Osteoblast (primary cell): Measurements from ENCODE around the gene HENMT1. TPM values are rescaled to one million over a fixed set of nuclear protein-coding genes. Genes with fewer than 3 reads are reported as not detected.

ENCODE experiments used
- DNase-seq: peaks from one replicate; pipeline ENCODE4 v3.0.0; 2011; ENCODE audit warnings: low spot score, mixed read lengths; ENCODE audit not compliant: insufficient read length; ENCODE audit errors: missing footprints
- H2AFZ ChIP-seq: 2 replicates; pipeline ENCODE4 v1.6.0; 2011; ENCODE audit warnings: mild to moderate bottlenecking, low read length
- H3K27ac ChIP-seq: 2 replicates; pipeline ENCODE4 v1.5.1; 2011; ENCODE audit warnings: mild to moderate bottlenecking, low read depth, low read length, moderate library complexity
- H3K27me3 ChIP-seq: 2 replicates; pipeline ENCODE4 v1.6.0; 2012; ENCODE audit warnings: mild to moderate bottlenecking, control low read depth, inconsistent platforms, low read length, moderate library complexity; ENCODE audit not compliant: insufficient read depth
- H3K36me3 ChIP-seq: 2 replicates; pipeline ENCODE4 v1.5.1; 2011; ENCODE audit warnings: mild to moderate bottlenecking, low read length, control low read depth, moderate library complexity; ENCODE audit not compliant: insufficient read depth
- H3K4me1 ChIP-seq: 2 replicates; pipeline ENCODE4 v1.5.1; 2011; ENCODE audit warnings: mild to moderate bottlenecking, low read length, control low read depth, moderate library complexity; ENCODE audit not compliant: insufficient read depth
- H3K4me2 ChIP-seq: 2 replicates; pipeline ENCODE4 v1.6.0; 2011; ENCODE audit warnings: mild to moderate bottlenecking, low read length; ENCODE audit not compliant: insufficient read depth
- H3K4me3 ChIP-seq: fragments of 200-600 bp; sonication (generic); 3 replicates; pipeline ENCODE4 v1.5.1; 2012; ENCODE audit warnings: mild to moderate bottlenecking, low read length, inconsistent platforms; ENCODE audit not compliant: insufficient read depth
- H3K79me2 ChIP-seq: 2 replicates; pipeline ENCODE4 v1.6.0; 2012; ENCODE audit warnings: mild to moderate bottlenecking, low read length, control low read depth, inconsistent platforms; ENCODE audit not compliant: insufficient read depth
- H3K9me3 ChIP-seq: 2 replicates; pipeline ENCODE4 v1.5.1; 2011; ENCODE audit warnings: low read depth, low read length, control low read depth
- H4K20me1 ChIP-seq: 2 replicates; pipeline ENCODE4 v1.6.0; 2012; ENCODE audit warnings: mild to moderate bottlenecking, low read length, control low read depth; ENCODE audit not compliant: insufficient read depth
- CTCF ChIP-seq: IDR thresholded peaks from 2 replicates; pipeline ENCODE4 v1.5.1; 2011; ENCODE audit warnings: mild to moderate bottlenecking, low read depth, low read length, moderate library complexity; ENCODE audit errors: extremely low read depth
- total RNA-seq: library from RNA; depleted of rRNA; stranded (reverse); fragments of >200 nt; gene quantifications from 2 replicates; pipeline ENCODE4 v1.2.3, GENCODE V29; 2012

HENMT1 gene
- total RNA-seq, 1 donor: 4.7 TPM

GRCh38 chr1:108610073-108610472, 50.8 kb downstream of the HENMT1 start:
- DNase-seq: no peak

GRCh38 chr1:108609483-108610049, 51.3 kb downstream of the HENMT1 start:
- H3K4me2 ChIP-seq: no peak overlapping the region

More at GRCh38 chr1:108610073-108610472, 50.8 kb downstream of the HENMT1 start:
- TF ChIP-seq CTCF: no peak
- no peak overlapping the region for H3K4me2 ChIP-seq
- no peaks in the 10 kb centered on the region for H4K20me1 ChIP-seq
- H3K4me3 ChIP-seq: no peak overlapping the region
- H3K4me1 ChIP-seq: no peaks in the 10 kb centered on the region
- H3K27ac ChIP-seq: no peak overlapping the region
- H3K36me3 ChIP-seq: no peaks in the 10 kb centered on the region
- H3K27me3 ChIP-seq: no peaks in the 10 kb centered on the region
- no peak overlapping the region for H2AFZ ChIP-seq
- no peaks in the 10 kb centered on the region for H3K79me2 ChIP-seq
- no peaks in the 10 kb centered on the region for H3K9me3 ChIP-seq

GRCh38 chr1:108606478-108606877, 54.4 kb downstream of the HENMT1 start:
- H3K9me3 ChIP-seq: no peaks in the 10 kb centered on the region
- no peak for DNase-seq
- no peak overlapping the region for H3K4me2 ChIP-seq
- no peak overlapping the region for H3K27ac ChIP-seq
- no peaks in the 10 kb centered on the region for H3K36me3 ChIP-seq
- no peak for TF ChIP-seq CTCF
- H3K27me3 ChIP-seq: no peaks in the 10 kb centered on the region
- no peak overlapping the region for H3K4me3 ChIP-seq
- no peak overlapping the region for H2AFZ ChIP-seq
- no peaks in the 10 kb centered on the region for H4K20me1 ChIP-seq
- H3K79me2 ChIP-seq: no peaks in the 10 kb centered on the region
- H3K4me1 ChIP-seq: no peaks in the 10 kb centered on the region

More at GRCh38 chr1:108609483-108610049, 51.3 kb downstream of the HENMT1 start:
- Histone ChIP-seq H3K27ac (no peak overlapping the region), H3K27me3 (no peaks in the 10 kb centered on the region), H3K9me3 (no peaks in the 10 kb centered on the region), H3K4me1 (no peaks in the 10 kb centered on the region), H4K20me1 (no peaks in the 10 kb centered on the region), H2AFZ (no peak overlapping the region), H3K79me2 (no peaks in the 10 kb centered on the region), H3K36me3 (no peaks in the 10 kb centered on the region), H3K4me3 (no peak overlapping the region)
- DNase-seq: no peak
- TF ChIP-seq CTCF: no peak

GRCh38 chr1:108605633-108606032, 55.3 kb downstream of the HENMT1 start:
- DNase-seq: no peak
- Histone ChIP-seq H4K20me1 (no peaks in the 10 kb centered on the region), H3K27ac (no peak overlapping the region), H3K9me3 (no peaks in the 10 kb centered on the region), H3K4me3 (no peak overlapping the region), H3K4me1 (no peaks in the 10 kb centered on the region), H3K27me3 (no peaks in the 10 kb centered on the region), H3K79me2 (no peaks in the 10 kb centered on the region), H3K36me3 (no peaks in the 10 kb centered on the region), H2AFZ (no peak overlapping the region), H3K4me2 (no peak overlapping the region)
- no peak for TF ChIP-seq CTCF
